GM12873 (cell line): Measurements from ENCODE around the gene NDST3.

ENCODE experiments used
- TF ChIP-seq, protein P1 (sequence below): IDR thresholded peaks from 2 replicates; pipeline ENCODE4 v1.5.1; 2012; ENCODE audit warnings: low read depth, mild to moderate bottlenecking, moderate library complexity, low read length, control low read depth; ENCODE audit not compliant: insufficient read depth; ENCODE audit errors: missing control alignments

The NDST3 gene

DNA sequence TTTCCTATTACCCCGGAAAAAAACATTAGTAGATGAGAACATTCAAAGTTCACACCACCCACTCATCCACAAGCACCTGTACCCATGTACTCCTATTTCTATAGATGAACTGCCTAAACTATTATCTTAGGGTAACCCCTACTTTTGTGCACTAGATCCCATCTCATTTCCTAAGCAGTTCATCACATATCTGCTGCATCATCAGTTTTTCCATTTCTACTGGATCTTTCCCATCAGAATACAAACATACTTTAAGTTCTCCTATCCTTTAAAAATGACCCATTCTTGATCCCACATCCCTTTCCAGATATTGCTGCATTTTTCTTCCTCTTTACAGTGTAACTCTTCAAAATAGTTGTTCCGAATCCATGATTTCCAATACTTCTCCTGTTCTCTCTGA lies 237.5 kb downstream of the NDST3 start:
- TF ChIP-seq, protein P1, sequence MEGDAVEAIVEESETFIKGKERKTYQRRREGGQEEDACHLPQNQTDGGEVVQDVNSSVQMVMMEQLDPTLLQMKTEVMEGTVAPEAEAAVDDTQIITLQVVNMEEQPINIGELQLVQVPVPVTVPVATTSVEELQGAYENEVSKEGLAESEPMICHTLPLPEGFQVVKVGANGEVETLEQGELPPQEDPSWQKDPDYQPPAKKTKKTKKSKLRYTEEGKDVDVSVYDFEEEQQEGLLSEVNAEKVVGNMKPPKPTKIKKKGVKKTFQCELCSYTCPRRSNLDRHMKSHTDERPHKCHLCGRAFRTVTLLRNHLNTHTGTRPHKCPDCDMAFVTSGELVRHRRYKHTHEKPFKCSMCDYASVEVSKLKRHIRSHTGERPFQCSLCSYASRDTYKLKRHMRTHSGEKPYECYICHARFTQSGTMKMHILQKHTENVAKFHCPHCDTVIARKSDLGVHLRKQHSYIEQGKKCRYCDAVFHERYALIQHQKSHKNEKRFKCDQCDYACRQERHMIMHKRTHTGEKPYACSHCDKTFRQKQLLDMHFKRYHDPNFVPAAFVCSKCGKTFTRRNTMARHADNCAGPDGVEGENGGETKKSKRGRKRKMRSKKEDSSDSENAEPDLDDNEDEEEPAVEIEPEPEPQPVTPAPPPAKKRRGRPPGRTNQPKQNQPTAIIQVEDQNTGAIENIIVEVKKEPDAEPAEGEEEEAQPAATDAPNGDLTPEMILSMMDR = no peak

DNA sequence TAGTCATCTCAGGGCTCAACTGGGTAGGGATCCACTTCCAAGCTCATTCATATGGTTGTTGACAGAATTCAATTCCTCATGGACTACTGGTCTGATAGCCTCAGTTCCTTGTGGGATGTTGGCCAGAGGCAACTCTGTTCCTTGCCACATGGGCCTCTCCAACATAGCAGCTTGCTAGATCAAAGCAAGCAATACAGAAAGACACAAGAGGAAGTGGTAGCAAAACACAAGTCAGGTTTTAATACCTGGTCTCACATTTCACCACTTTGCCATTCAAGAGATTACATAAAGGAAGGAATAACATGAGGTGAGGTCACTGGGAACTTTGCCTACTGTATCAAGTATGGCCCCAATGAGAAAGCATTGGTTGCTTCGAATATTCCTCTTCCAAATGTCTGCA lies 239.4 kb downstream of the NDST3 start:
- TF ChIP-seq, protein P1 = no peak

DNA sequence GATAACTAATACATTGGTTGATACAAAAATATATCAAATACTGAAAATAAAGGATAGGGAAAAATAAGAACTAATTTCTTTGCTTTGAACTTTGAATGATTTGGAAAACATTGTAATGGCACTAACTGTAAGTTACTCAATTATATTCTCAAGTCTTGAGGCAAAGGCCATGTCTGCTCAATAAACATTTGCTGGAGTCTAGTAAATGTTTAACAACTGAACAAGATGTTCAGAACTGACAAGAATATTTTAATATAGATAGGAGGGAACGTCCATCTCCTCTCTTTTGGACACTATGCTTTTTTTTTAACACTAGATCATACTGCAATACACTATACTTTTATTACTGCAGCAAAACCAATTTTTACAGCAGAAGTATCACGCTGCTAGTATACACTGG lies 242.3 kb downstream of the NDST3 start:
- TF ChIP-seq, protein P1 = no peak

DNA sequence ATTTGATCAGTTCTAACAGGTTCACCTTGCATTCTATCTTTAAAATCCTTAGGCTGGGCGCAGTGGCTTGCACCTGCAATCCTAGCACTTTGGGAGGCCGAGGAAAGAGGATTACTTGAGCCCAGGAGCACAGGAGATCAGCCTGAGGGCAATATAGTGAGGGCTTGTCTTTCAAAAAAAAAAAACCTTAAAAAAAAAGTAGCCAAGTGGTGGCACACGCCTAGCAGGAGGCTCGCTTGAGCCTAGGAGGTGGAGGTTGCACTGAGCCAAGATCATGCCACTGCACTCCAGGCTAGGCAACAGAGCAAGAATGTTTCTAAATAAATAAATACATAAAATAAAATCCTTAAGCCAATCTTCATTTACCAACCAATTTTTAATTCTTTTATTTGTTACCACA lies 243.0 kb downstream of the NDST3 start:
- TF ChIP-seq, protein P1 = no peak

DNA sequence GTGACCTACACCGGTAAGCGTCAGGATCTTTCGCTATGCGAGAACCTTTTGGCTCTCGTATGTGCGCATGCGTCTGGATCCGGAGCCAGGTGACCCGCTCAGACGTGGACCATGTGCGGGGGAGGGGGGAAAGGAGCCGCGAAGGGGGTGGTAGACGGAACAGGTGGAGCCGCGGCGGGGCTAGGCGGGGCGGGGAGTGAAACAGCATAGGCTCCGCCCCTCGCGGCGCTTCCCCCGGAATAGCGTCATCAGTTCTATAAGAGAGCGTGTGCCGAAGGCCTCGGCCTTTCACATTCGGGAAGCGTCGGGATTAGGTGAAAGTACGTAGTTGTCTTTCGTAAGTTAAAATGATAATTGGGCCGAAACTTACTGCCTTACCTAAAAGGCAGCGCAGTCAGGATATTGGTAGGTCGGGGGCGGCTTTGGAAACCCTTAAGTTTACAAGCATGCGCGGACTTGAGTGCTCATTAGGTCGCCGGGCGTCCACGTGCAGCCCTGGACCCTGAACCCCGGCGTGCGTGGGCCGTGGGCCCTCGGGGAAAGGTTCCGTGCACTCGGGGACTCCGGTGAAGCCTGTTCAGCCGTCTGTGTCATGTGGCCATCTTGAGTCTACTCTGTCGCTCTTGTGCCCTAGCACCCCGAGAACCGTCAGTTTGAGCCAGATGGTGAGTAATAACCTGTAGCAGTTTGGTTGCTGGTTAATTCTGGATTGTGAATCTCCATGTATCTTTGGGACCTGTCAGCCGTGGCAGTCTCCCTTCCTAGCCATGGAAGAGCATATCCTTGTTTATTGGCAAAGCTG lies 244.4 kb downstream of the NDST3 start:
- TF ChIP-seq, protein P1 = no peak

DNA sequence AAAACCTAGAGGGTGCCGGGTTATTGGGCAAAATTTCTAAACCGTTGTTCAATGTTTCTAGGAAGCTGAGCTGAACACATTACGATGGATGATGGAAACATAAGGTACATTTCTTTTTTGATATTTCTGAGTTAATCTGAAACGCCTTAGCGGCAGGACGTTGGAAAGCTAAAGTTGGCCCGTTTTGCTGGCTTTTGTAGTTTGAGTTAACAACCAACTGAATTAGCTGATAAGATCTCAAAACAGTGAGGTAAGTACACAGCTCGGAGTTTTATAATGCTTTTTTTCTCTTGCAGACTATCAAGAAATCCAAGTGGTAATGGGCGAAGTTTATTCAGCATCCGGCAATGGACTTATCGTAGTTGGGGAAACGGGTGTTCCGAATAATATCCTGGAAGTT lies 245.0 kb downstream of the NDST3 start:
- TF ChIP-seq, protein P1 = no peak

DNA sequence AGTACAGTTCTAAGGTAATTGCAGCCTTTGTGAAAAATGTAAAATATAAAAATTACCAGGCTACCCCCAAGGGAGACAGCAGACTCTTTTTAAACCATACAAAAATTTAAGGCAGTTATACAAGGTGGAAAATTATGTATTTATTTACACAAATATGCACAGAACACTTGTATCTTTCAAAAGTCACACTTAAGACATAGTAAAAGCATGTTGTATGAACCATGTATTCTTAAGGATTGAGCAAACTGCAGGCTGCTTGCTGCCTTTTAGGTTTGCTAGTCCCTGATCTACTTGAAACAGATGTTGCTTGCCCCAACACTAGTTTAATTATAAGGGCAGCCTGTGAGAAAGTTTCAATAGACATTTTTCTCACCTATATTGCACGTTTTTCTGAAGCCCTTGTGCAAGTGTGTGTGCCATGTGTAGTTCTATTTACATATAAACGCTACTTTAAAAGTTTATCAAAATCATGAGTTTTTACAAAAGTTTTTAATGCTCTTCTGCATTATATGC lies 245.7 kb downstream of the NDST3 start:
- TF ChIP-seq, protein P1 = no peak
